Activated CD8-positive, alpha-beta T cell treated with anti-CD3 and anti-CD28 coated beads, Interleukin-2, amount 10 ng/mL, durations not matched to agents 7 days and 5 days (primary cell): ENCODE measurements around the gene RLBP1. TPM values are rescaled to one million over a fixed set of nuclear protein-coding genes. Genes with fewer than 3 reads are reported as not detected.

Source experiments
- ATAC-seq: fragments of 150-1000 bp; cut with Tn5 transposase; one replicate; pipeline ENCODE4 v1.10.0; 2021; ENCODE audit warnings: moderate library complexity
- CTCF ChIA-PET: fragments of 350-600 bp; sonication (Branson Sonifier 250); formaldehyde crosslinking; loops from one replicate; lab custom pipeline; 2021; ENCODE audit warnings: antibody characterized with exemption; lab: Charles Lee
- POLR2A ChIA-PET: fragments of 350-600 bp; sonication (Branson Sonifier 250); formaldehyde crosslinking; loops from one replicate; lab custom pipeline; 2021; ENCODE audit warnings: antibody characterized with exemption; lab: Charles Lee
- DNase-seq: peaks from one replicate; pipeline ENCODE4 v3.0.0-alpha.2; 2020
- H3K27ac Mint-ChIP-seq: one replicate; pipeline ENCODE4 v1.8.0; 2021; ENCODE audit warnings: mild to moderate bottlenecking, mixed read lengths
- H3K27me3 Mint-ChIP-seq: one replicate; pipeline ENCODE4 v1.8.0; 2021; ENCODE audit warnings: low read depth, mixed read lengths
- H3K36me3 Mint-ChIP-seq: one replicate; pipeline ENCODE4 v1.8.0; 2021; ENCODE audit warnings: low read depth, mixed read lengths
- H3K4me1 Mint-ChIP-seq: one replicate; pipeline ENCODE4 v1.8.0; 2021; ENCODE audit warnings: low read depth, mixed read lengths
- H3K4me3 Mint-ChIP-seq: one replicate; pipeline ENCODE4 v1.8.0; 2021; ENCODE audit warnings: mild to moderate bottlenecking, mixed read lengths
- H3K9me3 Mint-ChIP-seq: one replicate; pipeline ENCODE4 v1.8.0; 2022; ENCODE audit warnings: mixed read lengths; ENCODE audit not compliant: insufficient read depth
- total RNA-seq, 2 experiments: library from RNA; stranded (reverse); gene quantifications; one replicate each; pipeline ENCODE4 v1.2.3, GENCODE V29; 2021

Gene RLBP1
- total RNA-seq, 2 experiments from 2014 or later: not detected

DNA sequence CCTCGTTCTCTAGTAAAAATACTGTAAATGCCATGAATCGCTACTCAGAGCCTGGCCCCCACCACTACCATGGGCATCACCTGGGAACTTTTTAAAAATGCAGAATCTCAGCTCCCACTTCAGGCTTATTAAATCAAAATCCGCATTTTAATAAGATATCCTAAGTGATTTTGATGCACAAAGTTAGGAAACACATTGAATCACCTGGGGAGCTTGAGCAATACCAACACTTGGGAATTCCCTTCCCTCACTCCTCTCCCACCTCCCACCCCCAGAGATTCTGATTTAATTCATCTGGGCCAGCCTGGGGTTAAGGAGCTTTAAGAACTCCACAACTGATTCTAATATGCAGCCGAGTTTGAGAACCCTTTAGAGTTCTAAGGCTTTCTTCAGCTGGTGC is 26.8 kb downstream of the RLBP1 start:
- no peak for ATAC-seq
- ChIA-PET POLR2A (no interaction called here), CTCF (interaction anchor here (1.0 to 5.8 kb wide), 3 partner anchors 12 to 23 kb away, joined by 3 to 59 read pairs (median 10); no protein-coding TSS in a partner anchor)
- Mint-ChIP-seq H3K4me3 (no peak overlapping the region), H3K4me1 (peaks cover 10% of the 10 kb centered on the region), H3K9me3 (no peaks in the 10 kb centered on the region), H3K27ac (no peak overlapping the region), H3K36me3 (peaks cover 34% of the 10 kb centered on the region), H3K27me3 (no peaks in the 10 kb centered on the region)
- no peak for DNase-seq

DNA sequence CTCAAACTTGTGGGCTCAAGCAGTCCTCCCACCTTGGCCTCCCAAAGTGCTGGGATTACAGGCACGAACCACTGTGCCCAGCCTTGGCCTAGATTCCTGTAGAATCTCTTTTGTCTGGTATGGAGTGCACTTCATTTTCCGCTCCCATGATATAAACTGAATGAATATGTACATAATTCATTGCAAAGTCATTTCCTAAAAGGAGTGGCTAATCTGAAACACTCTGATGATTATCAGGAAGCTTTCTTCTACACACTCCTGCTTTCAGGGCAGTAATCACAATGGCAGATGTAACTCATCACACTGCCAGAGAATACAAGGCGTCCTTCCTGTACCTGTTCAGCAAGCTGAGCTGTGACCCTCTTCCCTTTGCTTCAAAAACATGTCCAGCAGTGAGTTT is 28.6 kb downstream of the RLBP1 start:
- H3K36me3 Mint-ChIP-seq: peaks cover 34% of the 10 kb centered on the region
- no peak for DNase-seq
- peaks cover 10% of the 10 kb centered on the region for H3K4me1 Mint-ChIP-seq
- no peaks in the 10 kb centered on the region for H3K9me3 Mint-ChIP-seq
- H3K27ac Mint-ChIP-seq: no peak overlapping the region
- no peaks in the 10 kb centered on the region for H3K27me3 Mint-ChIP-seq
- POLR2A ChIA-PET: interaction anchor here (0.7 kb wide), 1 partner anchor 105 kb away, joined by 3 read pairs; the partner anchor contains the start of gene ABHD2
- no peak overlapping the region for H3K4me3 Mint-ChIP-seq
- ATAC-seq: no peak
- CTCF ChIA-PET: interaction anchor here (0.6 to 1.4 kb wide), 4 partner anchors 14 to 135 kb away, joined by 3 to 5 read pairs (median 4); no protein-coding TSS in a partner anchor

DNA sequence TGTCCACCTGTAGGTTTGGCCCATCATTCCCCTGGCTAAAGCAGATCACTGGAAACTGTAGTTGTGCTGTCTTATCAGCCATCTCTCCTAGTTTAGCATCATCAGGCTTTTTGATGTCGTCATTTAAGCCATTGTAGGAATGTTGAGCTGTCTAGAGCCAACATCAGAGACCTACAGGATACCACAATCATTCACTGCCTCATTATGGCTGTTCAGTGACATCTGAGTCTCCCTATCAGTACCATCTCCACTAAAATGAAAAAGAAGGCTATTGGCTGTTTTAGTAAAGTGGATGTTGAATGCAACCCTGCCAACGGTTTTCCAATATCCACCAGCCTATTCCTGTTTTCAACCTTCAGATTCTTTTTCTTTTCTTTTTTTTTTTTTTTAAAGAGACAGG is 29.2 kb downstream of the RLBP1 start:
- ChIA-PET CTCF (interaction anchor here (0.6 to 1.4 kb wide), 3 partner anchors 14 to 135 kb away, joined by 3 to 4 read pairs (median 3); no protein-coding TSS in a partner anchor), POLR2A (interaction anchor here (0.7 kb wide), 1 partner anchor 104 kb away, joined by 3 read pairs; the partner anchor contains the start of gene ABHD2)
- no peak overlapping the region for H3K27ac Mint-ChIP-seq
- no peak overlapping the region for H3K4me3 Mint-ChIP-seq
- H3K4me1 Mint-ChIP-seq: peaks cover 5% of the 10 kb centered on the region
- no peaks in the 10 kb centered on the region for H3K27me3 Mint-ChIP-seq
- peaks cover 32% of the 10 kb centered on the region for H3K36me3 Mint-ChIP-seq
- DNase-seq: no peak
- ATAC-seq: no peak
- H3K9me3 Mint-ChIP-seq: no peaks in the 10 kb centered on the region

DNA sequence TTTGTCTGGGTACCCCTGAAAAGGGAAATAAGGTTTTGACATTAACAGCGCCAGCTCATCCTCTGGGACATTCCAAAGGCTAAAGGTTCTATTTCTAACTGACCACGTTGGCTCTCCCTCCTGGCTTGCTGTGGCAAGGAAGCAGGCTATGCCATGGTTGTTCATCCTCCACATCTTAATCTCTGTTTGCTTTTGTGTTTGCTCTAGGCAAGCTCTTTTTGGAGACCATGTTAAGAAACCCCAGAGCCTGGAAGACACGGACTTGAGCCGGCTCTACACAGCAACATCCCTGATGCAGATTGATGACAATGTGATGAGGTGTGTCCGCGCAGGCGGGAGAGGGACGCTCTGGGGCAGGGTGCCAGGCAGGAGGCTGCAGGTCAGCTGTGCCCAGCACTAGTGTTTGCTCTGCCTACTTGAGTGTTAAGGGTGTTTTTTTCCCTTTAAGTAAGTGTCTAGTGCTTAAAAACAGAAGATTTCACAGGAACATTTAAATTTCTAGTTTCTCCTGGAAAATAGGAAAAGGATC is 33.3 kb downstream of the RLBP1 start:
- H3K27me3 Mint-ChIP-seq: no peaks in the 10 kb centered on the region
- H3K9me3 Mint-ChIP-seq: no peaks in the 10 kb centered on the region
- no peak for ATAC-seq
- peaks cover 17% of the 10 kb centered on the region for H3K36me3 Mint-ChIP-seq
- no peaks in the 10 kb centered on the region for H3K4me1 Mint-ChIP-seq
- no peak for DNase-seq
- no peak overlapping the region for H3K4me3 Mint-ChIP-seq
- POLR2A ChIA-PET: no interaction called here
- CTCF ChIA-PET: interaction anchor here (0.6 to 1.8 kb wide), 7 partner anchors 10 to 154 kb away, joined by 3 to 5 read pairs (median 3); partner anchors contain the start of gene FANCI
- H3K27ac Mint-ChIP-seq: no peak overlapping the region

DNA sequence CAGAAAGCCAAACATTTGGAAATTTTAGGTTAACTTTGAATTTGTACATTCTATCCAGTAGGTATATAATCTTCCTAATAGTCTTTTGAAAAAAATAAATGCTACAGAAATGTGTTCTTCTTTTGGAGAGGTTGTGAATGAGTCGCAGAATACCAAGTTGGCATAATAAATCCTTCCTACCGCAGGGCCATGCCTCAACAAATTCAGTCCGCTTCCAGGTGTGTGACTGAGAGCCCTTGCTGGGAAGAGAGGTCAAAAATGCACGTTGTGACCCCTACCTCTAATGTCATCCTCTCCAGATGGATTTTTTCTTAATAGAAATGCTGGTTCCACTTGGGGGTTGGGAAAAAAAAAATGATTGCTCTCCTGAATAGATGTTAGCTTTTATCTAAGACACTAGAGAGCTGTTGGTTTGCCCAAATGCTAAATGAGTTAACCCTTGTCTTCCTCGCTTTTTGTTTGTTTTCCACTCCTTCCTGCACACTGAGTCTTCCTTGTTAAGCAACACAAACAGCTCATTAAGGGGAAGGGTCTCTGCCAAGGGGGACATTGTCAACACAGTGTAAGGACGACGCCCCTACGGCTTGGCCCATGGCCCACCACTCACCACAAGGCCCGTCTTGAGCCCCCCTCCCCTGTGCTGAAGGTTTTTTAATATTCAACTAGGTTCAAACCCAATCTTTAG is 33.9 kb downstream of the RLBP1 start:
- Mint-ChIP-seq H3K4me3 (no peak overlapping the region), H3K9me3 (no peaks in the 10 kb centered on the region), H3K27ac (no peak overlapping the region), H3K27me3 (no peaks in the 10 kb centered on the region), H3K4me1 (no peaks in the 10 kb centered on the region), H3K36me3 (peaks cover 14% of the 10 kb centered on the region)
- no peak for ATAC-seq
- no peak for DNase-seq
- ChIA-PET CTCF (interaction anchor here (0.6 to 1.8 kb wide), 7 partner anchors 10 to 153 kb away, joined by 3 to 5 read pairs (median 3); partner anchors contain the start of gene FANCI), POLR2A (no interaction called here)

DNA sequence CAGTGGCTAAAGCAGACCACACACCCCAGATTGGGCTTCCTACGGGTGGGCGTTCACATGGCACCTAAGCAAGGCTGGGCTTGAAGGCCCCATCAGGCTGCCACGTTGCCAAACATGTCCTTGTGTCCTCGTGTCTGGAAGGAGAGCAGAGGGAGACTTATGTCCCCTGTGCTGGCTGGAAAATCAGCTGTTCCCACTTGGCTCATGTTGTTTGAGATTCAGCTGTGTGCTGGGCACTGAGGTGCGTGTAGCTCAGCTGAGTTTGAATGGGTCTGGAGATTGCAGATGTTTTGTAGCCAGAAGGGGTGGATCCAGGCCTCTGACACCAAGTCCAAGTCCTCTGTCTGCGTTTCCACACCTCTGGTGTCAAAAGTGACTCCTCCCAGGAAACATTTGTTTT is 34.6 kb downstream of the RLBP1 start:
- H3K4me1 Mint-ChIP-seq: no peaks in the 10 kb centered on the region
- no peak overlapping the region for H3K4me3 Mint-ChIP-seq
- H3K9me3 Mint-ChIP-seq: no peaks in the 10 kb centered on the region
- no peak for ATAC-seq
- H3K27ac Mint-ChIP-seq: no peak overlapping the region
- ChIA-PET CTCF (interaction anchor here (1.8 kb wide), 1 partner anchor 129 kb away, joined by 4 read pairs; no protein-coding TSS in a partner anchor), POLR2A (no interaction called here)
- H3K27me3 Mint-ChIP-seq: no peaks in the 10 kb centered on the region
- DNase-seq: no peak
- peaks cover 9% of the 10 kb centered on the region for H3K36me3 Mint-ChIP-seq

DNA sequence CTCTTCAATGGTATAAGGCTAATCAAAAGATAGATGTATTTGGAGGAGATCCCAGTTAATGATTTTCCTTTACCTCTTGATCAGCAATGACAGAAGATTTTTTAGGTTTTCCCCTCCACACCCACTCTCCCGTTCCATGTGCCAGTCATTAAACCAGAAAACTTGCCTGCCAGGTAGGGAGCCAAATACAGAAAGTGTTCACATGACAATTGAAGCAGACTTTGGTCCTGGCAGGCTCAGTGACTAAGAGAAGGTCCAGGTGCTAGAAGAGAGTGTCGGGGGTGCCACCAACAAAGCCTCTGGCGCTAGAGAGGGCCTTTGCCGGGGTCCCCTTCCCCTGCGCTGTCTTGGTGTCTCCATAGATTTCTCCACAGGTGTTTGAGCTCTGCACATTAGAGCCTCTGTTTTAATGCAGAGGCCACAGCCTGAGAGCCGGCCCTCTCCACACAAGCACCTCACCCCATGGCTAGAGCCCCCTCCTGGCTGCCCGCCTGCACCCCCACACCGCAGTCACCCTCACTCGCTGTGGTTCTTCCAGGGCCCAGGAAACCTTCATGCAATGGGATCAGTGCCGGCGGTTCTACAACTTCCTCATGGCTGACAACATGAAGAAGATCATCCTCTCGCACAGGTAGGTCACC is 36.4 kb downstream of the RLBP1 start:
- CTCF ChIA-PET: interaction anchor here (1.2 kb wide), 1 partner anchor 22 kb away, joined by 3 read pairs; no protein-coding TSS in a partner anchor

DNA sequence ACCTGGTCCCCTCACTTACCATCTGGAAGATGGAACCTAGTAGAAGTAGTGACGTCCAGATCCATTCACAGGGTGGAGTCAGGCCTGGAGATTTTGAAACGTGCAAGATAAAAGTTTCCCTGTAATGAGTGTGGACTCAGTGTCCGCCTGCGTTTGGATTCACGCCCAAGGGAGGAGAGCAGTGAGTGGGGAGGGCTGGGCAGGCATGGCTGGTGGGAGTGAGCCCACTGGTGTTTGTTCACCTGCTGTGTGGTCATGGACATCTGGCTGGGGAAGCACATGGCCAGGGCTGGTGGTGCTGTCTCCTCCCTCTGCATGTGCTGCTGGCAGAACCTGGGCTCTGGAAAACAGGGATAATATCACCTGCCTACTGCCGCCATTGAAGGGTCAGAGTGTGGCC is 37.0 kb downstream of the RLBP1 start:
- ATAC-seq (no peak), DNase-seq (no peak)
- Mint-ChIP-seq H3K4me1 (no peaks in the 10 kb centered on the region), H3K4me3 (no peak overlapping the region), H3K27ac (no peak overlapping the region), H3K9me3 (no peaks in the 10 kb centered on the region), H3K36me3 (peaks cover 9% of the 10 kb centered on the region), H3K27me3 (no peaks in the 10 kb centered on the region)
- CTCF ChIA-PET: interaction anchor here (1.4 to 2.4 kb wide), 2 partner anchors 22 to 127 kb away, joined by 6 to 11 read pairs; no protein-coding TSS in a partner anchor
- POLR2A ChIA-PET: no interaction called here

More for the DNA sequence above, 36.4 kb downstream of the RLBP1 start:
- Mint-ChIP-seq H3K27ac (no peak overlapping the region), H3K36me3 (peaks cover 6% of the 10 kb centered on the region), H3K4me1 (no peaks in the 10 kb centered on the region), H3K27me3 (no peaks in the 10 kb centered on the region), H3K4me3 (no peak overlapping the region), H3K9me3 (no peaks in the 10 kb centered on the region)
- DNase-seq: no peak
- ATAC-seq: no peak
- POLR2A ChIA-PET: no interaction called here

DNA sequence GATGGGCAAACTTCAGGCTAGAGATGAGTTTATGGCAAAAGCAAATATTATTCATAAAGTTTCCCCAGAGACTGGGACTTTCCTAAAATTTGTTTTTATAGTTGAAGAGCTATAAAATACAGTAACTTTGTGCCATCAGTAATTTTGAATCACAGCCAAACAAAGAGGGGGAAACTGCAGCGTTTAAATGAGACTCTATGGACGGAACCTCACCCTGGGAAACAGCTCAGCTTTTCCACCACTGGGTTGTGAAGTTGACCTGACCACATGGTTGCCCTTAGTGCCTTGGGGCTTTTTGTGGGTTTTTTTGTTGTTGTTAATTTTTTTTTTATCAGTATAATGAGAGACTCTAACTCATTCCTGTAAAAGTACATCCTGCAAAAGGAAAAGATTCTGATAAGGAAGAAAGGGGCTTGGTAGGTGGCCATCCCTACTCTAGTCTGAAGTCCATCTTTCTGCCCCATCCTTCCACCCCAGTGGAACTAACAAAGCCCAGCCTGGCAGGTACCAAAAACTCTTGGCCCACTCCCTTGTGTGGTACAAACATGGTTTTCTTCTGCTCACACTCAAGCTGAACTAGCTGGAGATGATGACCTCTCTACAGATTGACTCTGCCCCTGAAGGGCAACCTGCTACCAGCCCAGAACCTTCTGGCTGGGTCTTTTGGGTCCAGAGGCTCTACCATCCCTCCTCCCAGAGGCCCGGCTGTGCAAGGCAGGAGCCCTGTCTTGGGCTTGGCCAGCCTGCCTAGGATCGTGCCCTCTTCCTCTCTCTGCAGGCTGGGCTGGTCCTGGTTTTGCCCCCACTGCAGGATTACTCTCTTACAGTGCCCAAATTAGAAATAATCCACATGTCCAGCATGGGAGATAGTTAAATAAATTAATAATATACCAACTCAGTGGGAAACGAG is 41.2 kb downstream of the RLBP1 start:
- no peak for DNase-seq
- H3K27ac Mint-ChIP-seq: no peak overlapping the region
- CTCF ChIA-PET: interaction anchor here (0.5 to 4.0 kb wide), 6 partner anchors 9 to 275 kb away, joined by 3 to 86 read pairs (median 5); partner anchors contain the start of gene ABHD2
- H3K4me3 Mint-ChIP-seq: no peak overlapping the region
- H3K27me3 Mint-ChIP-seq: no peaks in the 10 kb centered on the region
- no peak for ATAC-seq
- POLR2A ChIA-PET: interaction anchor here (0.6 kb wide), 1 partner anchor 140 kb away, joined by 3 read pairs; no protein-coding TSS in a partner anchor
- peaks cover 6% of the 10 kb centered on the region for H3K4me1 Mint-ChIP-seq
- peaks cover 19% of the 10 kb centered on the region for H3K36me3 Mint-ChIP-seq
- no peaks in the 10 kb centered on the region for H3K9me3 Mint-ChIP-seq

DNA sequence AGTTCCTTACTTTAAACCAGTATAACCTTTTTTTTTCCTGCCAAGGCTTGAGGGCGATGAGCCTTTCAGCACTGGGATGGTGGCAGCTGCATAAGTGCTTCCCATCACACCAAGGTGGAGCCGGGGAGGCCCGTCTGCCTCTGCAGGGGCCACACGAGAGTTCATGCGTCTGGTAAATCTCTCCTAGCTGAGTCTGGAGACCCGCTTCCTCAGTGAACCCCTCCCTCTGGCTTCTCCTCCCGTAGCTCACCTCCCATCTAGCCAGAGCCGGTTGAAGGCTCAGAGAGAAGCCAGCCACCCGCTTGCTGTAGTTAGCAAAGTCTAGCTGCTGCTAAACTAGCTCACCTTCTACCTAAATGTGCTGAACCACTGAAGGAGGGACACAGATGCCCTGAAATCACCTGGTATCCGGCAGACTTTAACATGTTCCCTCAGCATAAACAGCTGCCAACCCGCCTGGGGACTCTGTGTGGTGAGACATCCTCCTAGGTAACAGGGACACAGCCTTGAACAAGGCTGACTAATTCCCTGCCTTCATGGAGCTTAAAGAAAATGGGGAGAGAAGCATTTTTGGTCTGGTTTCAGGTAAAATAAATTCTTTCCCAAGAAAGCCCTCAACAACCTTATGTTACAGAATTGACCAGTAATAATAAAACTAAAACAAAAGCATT is 42.9 kb downstream of the RLBP1 start:
- ChIA-PET CTCF (interaction anchor here (0.6 to 4.0 kb wide), 50 partner anchors 9 to 554 kb away, joined by 3 to 86 read pairs (median 5); partner anchors contain the start of genes ABHD2 and FANCI), POLR2A (interaction anchor here (0.7 kb wide), 1 partner anchor 90 kb away, joined by 4 read pairs; the partner anchor contains the start of gene ABHD2)
- Mint-ChIP-seq H3K4me1 (peaks cover 6% of the 10 kb centered on the region), H3K36me3 (peaks cover 19% of the 10 kb centered on the region), H3K9me3 (no peaks in the 10 kb centered on the region), H3K27ac (no peak overlapping the region), H3K4me3 (no peak overlapping the region), H3K27me3 (no peaks in the 10 kb centered on the region)
- DNase-seq (no peak), ATAC-seq (no peak)
